C4-2B (cell line): Measurements from ENCODE around the gene SFTPB.

ENCODE experiments used
- CTCF ChIP-seq: fragments of 450-650 bp; conservative IDR thresholded peaks from 2 replicates; pipeline ENCODE4 v1.5.1; 2017; ENCODE audit warnings: mild to moderate bottlenecking
- ZFX ChIP-seq: fragments of 450-650 bp; IDR thresholded peaks from 2 replicates; pipeline ENCODE4 v1.6.1; 2017

DNA sequence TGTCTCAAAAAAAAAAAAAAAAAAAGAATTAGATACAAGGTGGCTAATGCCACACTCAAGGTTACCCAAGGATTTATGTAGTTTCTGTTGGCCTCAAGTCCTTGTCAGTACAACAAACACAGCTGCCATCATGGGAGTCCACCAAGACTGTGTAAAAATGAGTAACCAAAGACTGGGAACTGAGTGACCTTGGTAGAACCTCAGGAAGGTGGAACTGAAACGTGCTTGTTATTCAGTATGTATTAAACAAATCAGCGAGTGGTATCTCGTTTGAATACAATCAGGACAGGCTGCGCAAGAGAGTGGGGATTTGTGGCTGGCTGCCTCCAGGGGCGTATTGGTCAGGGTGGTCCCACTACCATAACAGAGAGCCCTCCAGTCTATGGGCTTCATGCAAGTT lies 1.6 kb upstream of the SFTPB start:
- TF ChIP-seq CTCF (no peak), ZFX (no peak)
